ENCODE measurements around the gene DIP2B.

DNA sequence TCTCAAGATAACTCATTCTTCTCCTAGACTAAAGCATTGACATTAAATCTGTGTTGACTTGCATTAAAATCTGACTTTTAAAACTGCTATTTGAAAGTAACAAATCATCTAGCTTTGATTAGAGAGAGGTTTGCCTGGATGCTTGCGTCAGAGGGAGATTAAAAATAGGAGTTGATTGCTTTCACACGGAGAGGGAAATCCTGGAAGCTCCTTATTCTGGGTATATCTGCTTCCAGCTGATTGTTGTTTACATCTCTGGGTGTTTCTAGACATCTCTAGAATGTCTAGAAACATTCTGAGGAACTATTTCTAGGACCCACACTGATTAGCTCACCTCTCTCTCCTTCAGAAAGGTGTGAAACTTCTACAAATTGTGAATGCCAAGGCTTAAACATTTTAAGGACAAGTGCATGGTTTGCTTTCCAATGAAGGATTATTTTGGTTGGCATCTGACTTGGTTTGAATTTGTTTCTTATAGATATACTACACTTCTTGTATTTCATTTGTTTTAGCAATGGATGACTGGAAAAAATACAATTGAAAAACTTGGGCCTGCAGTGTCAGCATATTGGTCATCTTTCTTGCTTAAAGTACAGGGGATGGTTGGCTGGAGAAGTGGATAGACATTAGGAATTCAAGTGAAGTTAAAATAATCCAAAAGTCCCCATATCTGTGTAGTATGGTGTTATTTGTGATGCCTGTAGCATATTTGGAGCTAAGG, 2.1 kb downstream of the DIP2B start:
- TF ChIP-seq YY1 (IDR thresholded peaks at IDR 0.05; ENCODE audit: insufficient read depth, insufficient read length) = no peak
- no peak for TF ChIP-seq SUZ12 (IDR thresholded peaks at IDR 0.05; ENCODE audit: extremely low read depth, insufficient read depth, insufficient read length)
